Epithelial cell of proximal tubule (primary cell): ENCODE results near the gene SHD. TPM values are rescaled to one million over a fixed set of nuclear protein-coding genes. Genes with fewer than 3 reads are reported as not detected.

Experiments
- DNase-seq: peaks from one replicate; pipeline ENCODE4 v3.0.0-alpha.2; 2011; ENCODE audit warnings: low read depth
- H3K4me3 ChIP-seq: 2 replicates; pipeline ENCODE4 v1.5.1; 2011; ENCODE audit warnings: low read depth, mild to moderate bottlenecking, low read length
- total RNA-seq: library from RNA; depleted of rRNA; stranded (reverse); fragments of >200 nt; gene quantifications from 2 replicates; pipeline ENCODE4 v1.2.3, GENCODE V29; 2015
- TF ChIP-seq, protein P1 (sequence below): conservative IDR thresholded peaks from 2 replicates; pipeline ENCODE4 v1.5.1; 2012; ENCODE audit warnings: low read depth, mild to moderate bottlenecking, low read length

The SHD gene
- total RNA-seq, 1 donor from 2014 or later, result not detected

DNA sequence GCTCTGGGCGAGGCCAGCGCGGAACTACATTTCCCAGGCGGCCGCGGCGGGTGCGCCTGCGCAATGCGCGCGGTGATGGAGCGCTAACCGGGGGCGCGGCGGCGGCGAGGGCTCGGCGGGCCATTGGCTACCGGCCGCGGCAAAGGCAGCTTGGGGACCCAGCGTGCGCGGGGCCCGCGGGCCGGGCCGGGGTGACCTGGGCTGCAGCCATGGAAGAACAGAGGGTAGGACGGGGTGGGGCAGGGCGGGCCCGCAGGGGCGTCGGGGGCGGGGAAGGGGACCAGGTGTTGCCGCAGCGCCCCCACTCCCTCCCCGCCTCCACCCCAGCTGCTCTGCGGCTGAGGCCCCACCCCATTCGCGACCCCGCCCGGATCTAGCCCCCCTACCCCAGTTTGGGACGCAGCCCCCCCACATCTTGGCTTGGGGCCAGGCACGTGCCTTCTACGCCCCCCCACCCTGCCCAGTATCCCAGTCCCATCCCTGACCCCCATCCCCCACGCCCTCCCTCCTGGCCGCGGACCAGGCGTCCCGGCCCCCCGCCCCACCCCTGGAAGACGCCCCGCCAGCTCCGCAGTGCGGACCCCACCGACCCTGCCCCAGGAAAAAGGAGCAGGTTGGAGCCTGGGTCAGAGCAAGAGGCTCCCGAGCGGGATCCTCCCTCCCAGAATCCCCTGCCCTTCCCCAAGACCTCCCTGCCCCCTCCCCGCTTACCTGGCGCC, 25.6 kb downstream of the SHD start, which contains the start of gene FSD1:
Gene FSD1 (plus strand): TSS at position 61 of the 719 bp plus-strand sequence. CDS start 149 bp downstream, at position 210.
- H3K4me3 ChIP-seq, result no peak within 1 kb of the TSS

GRCh38 chr19:4305257-4305612, 26.2 kb downstream of the SHD start:
- TF ChIP-seq, protein P1, sequence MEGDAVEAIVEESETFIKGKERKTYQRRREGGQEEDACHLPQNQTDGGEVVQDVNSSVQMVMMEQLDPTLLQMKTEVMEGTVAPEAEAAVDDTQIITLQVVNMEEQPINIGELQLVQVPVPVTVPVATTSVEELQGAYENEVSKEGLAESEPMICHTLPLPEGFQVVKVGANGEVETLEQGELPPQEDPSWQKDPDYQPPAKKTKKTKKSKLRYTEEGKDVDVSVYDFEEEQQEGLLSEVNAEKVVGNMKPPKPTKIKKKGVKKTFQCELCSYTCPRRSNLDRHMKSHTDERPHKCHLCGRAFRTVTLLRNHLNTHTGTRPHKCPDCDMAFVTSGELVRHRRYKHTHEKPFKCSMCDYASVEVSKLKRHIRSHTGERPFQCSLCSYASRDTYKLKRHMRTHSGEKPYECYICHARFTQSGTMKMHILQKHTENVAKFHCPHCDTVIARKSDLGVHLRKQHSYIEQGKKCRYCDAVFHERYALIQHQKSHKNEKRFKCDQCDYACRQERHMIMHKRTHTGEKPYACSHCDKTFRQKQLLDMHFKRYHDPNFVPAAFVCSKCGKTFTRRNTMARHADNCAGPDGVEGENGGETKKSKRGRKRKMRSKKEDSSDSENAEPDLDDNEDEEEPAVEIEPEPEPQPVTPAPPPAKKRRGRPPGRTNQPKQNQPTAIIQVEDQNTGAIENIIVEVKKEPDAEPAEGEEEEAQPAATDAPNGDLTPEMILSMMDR, result no peak
- DNase-seq, result no peak
- no peak overlapping the region for H3K4me3 ChIP-seq

More for the DNA sequence above, 25.6 kb downstream of the SHD start, which contains the start of gene FSD1:
- TF ChIP-seq, protein P1, result no peak
- no peak for DNase-seq

DNA sequence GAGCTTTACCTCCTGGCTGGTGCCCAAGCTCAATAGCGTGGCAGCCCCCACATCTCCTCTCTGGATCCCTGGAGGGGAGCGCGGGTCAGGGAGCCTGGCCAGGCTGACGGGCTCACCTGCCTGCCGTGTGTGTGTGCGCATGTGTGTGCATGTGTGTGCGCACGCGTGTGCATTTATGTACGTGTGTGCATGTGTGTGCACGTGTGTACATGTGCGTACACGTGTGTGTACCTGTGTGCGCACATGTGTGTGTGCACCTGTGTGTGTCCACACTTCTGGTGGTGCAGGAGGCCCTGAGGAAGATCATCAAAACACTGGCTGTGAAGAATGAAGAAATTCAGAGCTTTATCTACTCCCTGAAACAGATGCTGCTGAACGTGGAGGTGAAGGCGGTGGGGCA, 26.6 kb downstream of the SHD start:
- TF ChIP-seq, protein P1, result no peak
- H3K4me3 ChIP-seq, result no peak overlapping the region
- no peak for DNase-seq

DNA sequence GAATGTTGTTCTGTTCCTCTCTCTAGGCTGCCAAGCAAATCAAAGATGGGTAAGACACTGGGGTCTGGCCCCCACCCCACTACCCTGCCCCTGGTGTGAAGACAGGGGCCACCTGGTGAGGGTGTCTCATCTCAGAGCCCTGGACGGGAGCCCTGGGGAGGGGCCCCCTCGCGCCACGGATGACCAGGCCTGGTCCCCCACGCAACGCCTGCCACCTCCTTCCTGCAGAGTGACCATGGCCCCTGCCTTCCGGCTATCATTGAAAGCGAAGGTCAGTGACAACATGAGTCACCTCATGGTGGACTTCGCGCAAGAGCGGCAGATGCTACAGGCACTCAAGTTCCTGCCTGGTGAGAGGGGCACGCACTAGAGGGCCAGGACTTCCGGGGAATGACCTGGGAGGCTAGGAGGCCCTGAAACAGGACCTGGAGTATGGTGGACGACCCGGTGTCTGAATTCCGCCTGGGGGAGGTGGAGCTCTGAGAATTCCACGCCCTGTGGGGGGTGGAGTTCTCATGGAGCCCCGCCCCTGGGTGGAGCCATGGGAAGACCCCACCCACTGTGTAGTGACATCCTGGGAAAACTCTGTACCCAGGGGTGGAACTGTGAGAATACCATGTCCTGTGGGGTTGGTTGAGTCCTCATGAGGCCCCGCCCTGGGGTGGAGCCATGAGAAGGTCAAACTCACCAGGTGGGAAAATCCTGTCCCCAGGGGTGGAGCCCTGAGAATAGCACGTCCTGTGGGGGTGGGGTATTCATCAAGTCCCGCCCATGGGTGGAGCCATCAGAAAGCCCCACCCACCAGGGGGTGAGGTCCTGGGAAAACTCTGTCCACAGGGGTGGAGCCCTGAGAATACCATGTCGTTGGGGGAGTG, 31.4 kb downstream of the SHD start:
- H3K4me3 ChIP-seq, result no peak overlapping the region
- no peak for DNase-seq
- TF ChIP-seq, protein P1, result no peak

DNA sequence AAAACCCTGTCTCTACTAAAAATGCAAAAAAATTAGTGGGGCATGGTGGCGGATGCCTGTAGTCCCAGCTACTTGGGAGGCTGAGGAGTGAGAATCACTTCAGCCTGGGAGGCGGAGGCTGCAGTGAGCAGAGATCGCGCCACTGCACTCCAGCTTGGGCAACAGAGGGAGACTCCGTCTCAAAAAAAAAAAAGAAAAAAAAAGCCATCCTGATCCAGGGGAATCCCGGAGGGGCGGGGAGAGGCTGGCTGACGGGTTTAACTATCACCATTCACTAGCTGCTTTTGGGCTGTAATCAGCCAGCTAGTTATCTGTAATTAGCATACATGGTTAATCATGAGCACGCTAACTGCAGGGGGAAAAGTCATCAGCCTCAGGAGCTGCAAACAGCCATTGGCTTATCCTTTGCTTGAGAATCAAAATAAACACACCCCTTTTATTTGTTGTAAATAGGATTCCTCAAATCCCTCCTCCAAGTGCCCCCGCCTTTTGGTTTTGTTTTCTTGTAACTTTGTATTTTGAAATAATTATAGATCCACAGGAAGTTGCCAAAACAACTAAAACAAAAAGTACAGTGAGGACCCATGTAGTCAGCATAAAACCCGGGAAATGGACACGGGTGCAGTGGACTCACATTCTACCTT, 34.9 kb downstream of the SHD start:
- TF ChIP-seq, protein P1, result no peak
- no peak overlapping the region for H3K4me3 ChIP-seq
- DNase-seq, result no peak

DNA sequence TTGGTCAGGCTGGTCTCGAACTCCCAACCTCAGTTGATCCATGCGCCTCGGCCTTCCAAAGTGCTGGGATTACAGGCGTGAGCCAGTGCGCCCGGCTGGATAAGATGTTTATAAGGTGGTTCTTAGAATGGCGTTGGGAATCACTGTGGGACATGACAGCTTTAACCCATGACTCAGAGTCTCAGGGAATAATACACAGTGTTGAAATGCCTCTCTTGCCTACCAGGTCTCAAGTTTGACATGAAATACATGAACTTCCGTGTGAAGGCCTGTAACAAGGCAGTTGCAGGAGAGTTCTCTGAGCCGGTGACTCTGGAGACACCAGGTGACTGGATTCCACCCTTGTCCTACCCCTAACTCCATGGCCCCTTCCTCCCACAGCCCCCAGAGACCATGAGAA, 37.9 kb downstream of the SHD start:
- DNase-seq, result no peak
- no peak overlapping the region for H3K4me3 ChIP-seq
- TF ChIP-seq, protein P1, result no peak
